Bronchial epithelial cell (primary cell): ENCODE results near the gene LAMTOR2. TPM values are rescaled to one million over a fixed set of nuclear protein-coding genes. Genes with fewer than 3 reads are reported as not detected.

Source experiments
- DNase-seq: peaks from one replicate; pipeline ENCODE4 v3.0.0-alpha.2; 2010; ENCODE audit warnings: low read depth
- FAIRE-seq: peaks from 2 replicates; lab custom pipeline; 2011; peaks lifted over from hg19 to GRCh38; lab: Jason Lieb, UNC
- H3K27me3 ChIP-seq: 2 replicates; pipeline ENCODE4 v1.5.1; 2011; ENCODE audit warnings: low read length; ENCODE audit not compliant: control insufficient read depth, insufficient read depth
- H3K36me3 ChIP-seq: 2 replicates; pipeline ENCODE4 v1.5.1; 2011; ENCODE audit warnings: low read length; ENCODE audit not compliant: control insufficient read depth, insufficient read depth
- H3K4me3 ChIP-seq: 2 replicates; pipeline ENCODE4 v1.5.1; 2011; ENCODE audit warnings: mild to moderate bottlenecking, low read depth, low read length, control low read depth
- total RNA-seq: library from RNA; depleted of rRNA; stranded (reverse); fragments of >200 nt; gene quantifications from 2 replicates; pipeline ENCODE4 v1.2.1, GENCODE V29; 2014
- TF ChIP-seq, protein P1 (sequence below): IDR thresholded peaks from 2 replicates; pipeline ENCODE4 v1.5.1; 2011; ENCODE audit warnings: mild to moderate bottlenecking, moderate library complexity, low read length, control low read depth, inconsistent platforms; ENCODE audit not compliant: insufficient read depth, severe bottlenecking

LAMTOR2 gene
- total RNA-seq, 1 donor from 2014 or later, result 46.6 TPM

DNA sequence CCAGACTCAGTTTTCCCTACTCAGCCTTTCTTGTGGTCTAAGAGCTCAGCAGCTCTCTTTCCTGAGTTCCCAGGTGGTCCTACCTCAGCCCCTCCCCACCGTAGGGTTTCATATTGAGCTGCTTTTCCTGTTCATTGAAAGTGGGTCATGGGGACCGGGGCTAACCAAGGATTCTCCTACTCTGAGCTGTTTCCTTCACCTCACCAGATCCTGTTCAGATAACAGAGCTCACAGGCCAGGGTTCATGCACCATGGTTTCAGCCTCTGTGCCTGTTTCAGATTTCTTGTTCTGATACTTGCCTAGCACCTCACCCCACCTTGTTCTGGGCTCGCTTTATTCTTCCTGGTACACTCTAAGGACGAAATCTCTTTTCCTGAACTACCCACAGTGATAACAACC is 9.5 kb upstream of the LAMTOR2 start:
- Histone ChIP-seq H3K27me3 (no peaks in the 10 kb centered on the region), H3K36me3 (peaks cover 19% of the 10 kb centered on the region), H3K4me3 (no peak overlapping the region)
- TF ChIP-seq, protein P1, sequence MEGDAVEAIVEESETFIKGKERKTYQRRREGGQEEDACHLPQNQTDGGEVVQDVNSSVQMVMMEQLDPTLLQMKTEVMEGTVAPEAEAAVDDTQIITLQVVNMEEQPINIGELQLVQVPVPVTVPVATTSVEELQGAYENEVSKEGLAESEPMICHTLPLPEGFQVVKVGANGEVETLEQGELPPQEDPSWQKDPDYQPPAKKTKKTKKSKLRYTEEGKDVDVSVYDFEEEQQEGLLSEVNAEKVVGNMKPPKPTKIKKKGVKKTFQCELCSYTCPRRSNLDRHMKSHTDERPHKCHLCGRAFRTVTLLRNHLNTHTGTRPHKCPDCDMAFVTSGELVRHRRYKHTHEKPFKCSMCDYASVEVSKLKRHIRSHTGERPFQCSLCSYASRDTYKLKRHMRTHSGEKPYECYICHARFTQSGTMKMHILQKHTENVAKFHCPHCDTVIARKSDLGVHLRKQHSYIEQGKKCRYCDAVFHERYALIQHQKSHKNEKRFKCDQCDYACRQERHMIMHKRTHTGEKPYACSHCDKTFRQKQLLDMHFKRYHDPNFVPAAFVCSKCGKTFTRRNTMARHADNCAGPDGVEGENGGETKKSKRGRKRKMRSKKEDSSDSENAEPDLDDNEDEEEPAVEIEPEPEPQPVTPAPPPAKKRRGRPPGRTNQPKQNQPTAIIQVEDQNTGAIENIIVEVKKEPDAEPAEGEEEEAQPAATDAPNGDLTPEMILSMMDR, result no peak
- FAIRE-seq, result no peak
- DNase-seq, result no peak

DNA sequence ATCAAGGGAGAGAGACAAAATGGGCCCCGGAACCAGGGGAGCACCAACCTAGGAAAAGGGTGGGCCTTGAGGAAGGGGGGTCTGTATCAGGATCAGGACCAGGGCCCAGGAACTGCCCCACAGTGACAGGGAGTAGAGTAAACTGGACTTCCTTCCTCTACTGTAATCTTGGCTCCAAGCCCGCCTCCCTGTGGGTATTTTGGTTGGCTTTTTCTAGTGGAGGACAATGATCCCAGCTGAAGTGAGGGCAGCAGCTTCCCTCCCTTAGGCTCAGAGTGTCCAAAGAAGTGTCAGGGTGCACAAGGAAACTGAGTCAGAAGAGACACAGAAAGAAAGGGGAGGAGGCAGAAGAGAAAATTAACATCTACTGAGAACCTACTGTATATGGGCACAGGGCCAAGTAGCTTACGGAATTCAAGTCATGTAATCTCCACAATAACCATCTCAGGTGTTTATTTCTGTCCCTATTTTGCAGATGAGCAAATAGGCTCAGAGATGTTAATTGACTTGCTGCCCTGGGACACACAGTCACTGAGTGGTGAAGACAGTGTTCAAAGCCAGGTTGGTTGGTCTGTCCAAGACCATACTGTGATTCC is 5.8 kb upstream of the LAMTOR2 start:
- Histone ChIP-seq H3K36me3 (peaks cover 17% of the 10 kb centered on the region), H3K4me3 (no peak overlapping the region), H3K27me3 (no peaks in the 10 kb centered on the region)
- FAIRE-seq (no peak), DNase-seq (no peak)
- TF ChIP-seq, protein P1, result no peak

DNA sequence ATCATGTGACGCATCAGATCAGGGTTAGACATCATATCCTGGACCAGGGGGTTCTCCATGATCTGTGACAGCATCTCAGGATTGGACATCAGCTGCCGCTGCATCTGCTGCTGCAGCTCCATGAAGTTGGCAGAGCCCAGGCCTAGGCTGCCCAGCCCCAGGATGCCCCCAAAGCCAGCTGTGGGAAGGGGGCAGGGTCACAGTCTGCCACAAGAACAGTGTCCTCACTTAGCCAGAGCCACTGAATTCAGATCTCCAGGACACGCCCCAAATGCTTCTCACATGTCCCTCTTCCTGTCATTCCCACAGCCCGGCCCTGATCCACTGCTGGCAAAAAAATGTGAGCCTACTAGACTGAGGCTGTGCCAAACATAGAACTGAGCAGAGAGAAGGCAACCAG is 4.2 kb upstream of the LAMTOR2 start:
- FAIRE-seq (no peak), DNase-seq (no peak)
- TF ChIP-seq, protein P1, result no peak
- H3K4me3 ChIP-seq, result no peak overlapping the region
- H3K27me3 ChIP-seq, result no peaks in the 10 kb centered on the region
- H3K36me3 ChIP-seq, result peaks cover 14% of the 10 kb centered on the region

DNA sequence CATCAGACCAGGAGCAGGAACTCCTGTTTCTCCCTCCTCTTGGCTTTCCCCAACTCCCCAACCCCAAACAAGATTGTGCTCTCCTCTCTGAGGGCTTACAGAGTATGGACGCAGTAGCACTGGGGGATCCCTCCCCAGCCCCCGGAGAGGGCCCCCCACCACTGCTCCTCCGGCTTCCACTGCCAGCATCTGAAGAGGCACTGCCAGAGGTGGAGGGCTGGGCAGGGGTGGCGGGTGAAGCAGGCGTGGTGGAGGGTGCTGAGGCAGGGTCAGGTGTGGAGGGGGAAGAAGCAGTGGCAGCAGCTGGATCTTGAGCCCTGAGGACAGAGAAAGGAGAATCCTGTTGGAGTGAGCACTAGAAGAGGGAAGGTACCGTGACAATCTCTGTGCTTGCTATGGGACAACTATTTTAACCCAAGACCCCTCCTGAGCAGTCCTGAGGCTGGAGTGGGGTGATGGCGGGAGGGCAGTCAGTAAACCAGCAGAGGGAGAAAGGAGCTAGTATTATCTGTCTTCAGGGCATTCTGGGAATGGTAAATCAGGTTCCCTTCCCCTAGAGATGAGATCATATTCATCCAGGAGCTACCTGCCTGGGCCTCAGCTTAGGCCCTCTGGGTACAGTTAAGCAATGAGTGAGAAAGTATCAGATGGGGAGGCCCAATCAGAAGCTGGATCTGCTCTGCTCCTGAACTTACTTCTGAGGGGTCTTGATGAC is 3.4 kb upstream of the LAMTOR2 start:
- H3K27me3 ChIP-seq, result no peaks in the 10 kb centered on the region
- TF ChIP-seq, protein P1, result no peak
- H3K4me3 ChIP-seq, result no peak overlapping the region
- peaks cover 14% of the 10 kb centered on the region for H3K36me3 ChIP-seq
- DNase-seq, result no peak
- FAIRE-seq, result no peak

DNA sequence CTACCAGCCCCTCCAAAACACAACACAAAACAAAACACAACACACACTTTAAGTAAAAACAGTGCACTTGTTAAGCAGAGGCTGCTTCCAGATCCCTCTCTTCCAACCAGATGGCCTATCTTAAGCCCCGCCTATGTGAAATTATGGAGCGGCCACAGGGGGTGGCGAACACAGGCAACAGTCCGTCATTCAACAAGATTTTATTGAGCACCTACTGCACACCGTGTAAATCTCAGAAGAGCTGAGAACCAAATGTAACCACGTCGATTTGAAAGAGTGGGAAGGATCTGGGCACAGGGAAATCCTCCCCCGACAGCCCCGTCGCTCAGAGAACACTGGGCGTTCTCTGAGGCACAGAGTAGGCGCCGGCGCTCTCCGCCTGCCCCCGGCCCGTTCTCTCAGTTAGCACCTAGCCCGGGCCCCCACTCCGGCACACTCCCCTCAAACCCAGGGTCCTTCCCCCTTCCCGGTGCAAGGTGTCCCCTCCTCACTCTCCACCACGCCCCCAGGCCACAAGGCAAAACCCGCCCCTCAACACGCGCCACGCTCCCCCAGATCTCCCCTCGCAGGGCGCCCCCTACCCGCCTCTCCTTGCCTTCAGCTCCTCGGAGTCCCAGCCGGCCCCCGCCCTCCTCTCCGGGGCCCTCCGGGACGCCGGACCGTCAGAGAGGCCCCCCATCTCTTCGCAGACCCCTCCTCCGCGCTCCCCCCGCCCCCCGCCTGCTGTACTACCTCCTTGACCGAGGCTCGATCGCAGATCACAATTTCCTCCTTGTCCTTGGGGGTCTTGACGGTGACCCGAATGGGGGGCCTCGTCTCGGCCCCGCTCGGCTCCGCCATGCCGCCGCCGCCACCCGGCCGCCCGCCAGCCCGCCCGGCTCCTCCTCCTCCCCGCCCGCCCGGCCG is 1.5 kb upstream of the LAMTOR2 start:
- peaks cover 15% of the 10 kb centered on the region for H3K36me3 ChIP-seq
- peak overlapping the region; percentile 81 for H3K4me3 ChIP-seq
- TF ChIP-seq, protein P1, result peak; percentile 43
- no peak for FAIRE-seq
- H3K27me3 ChIP-seq, result no peaks in the 10 kb centered on the region
- DNase-seq, result peak; percentile 69
